Psoas muscle (tissue), 8 donors: ENCODE results near the gene IL11RA. TPM values are rescaled to one million over a fixed set of nuclear protein-coding genes. Genes with fewer than 3 reads are reported as not detected.

Source experiments
- ATAC-seq, 4 donors: fragments of 200-7000 bp; cut with Tn5 transposase; one replicate each; pipeline ENCODE4 v1.9.1; 2020; ENCODE audit warnings: moderate library complexity in 3 of 4, mild to moderate bottlenecking in 2 of 4
- DNase-seq, 2 donors: peaks; one replicate each; pipeline ENCODE4 v3.0.0-alpha.2; 2020
- H3K27ac ChIP-seq: fragments of 200-600 bp; one replicate; pipeline ENCODE4 v1.8.0; 2022
- H3K27me3 ChIP-seq, 3 donors: fragments of 200-600 bp in 1 of 3; one replicate each; pipeline versions ENCODE4 v1.6.1 to v1.8.0; 2013 to 2022; ENCODE audit warnings: low read length in 2 of 3, mild to moderate bottlenecking in 2 of 3, moderate library complexity in 1 of 3; ENCODE audit not compliant: insufficient read depth in 3 of 3
- H3K36me3 ChIP-seq, 2 donors: fragments of 200-600 bp in 1 of 2; one replicate each; pipeline versions ENCODE4 v1.6.1 to v1.8.0; 2013 to 2022; ENCODE audit warnings: low read depth in 1 of 2, mild to moderate bottlenecking in 1 of 2, moderate library complexity in 1 of 2; ENCODE audit not compliant: insufficient read depth in 1 of 2
- H3K4me1 ChIP-seq: fragments of 200-600 bp; one replicate; pipeline ENCODE4 v1.8.0; 2022
- H3K4me3 ChIP-seq: fragments of 200-600 bp; one replicate; pipeline ENCODE4 v1.8.0; 2022; ENCODE audit warnings: mild to moderate bottlenecking
- H3K9me3 ChIP-seq: fragments of 200-600 bp; one replicate; pipeline ENCODE4 v1.8.0; 2022
- whole genome bisulfite sequencing, 3 donors: extraction: QIAGEN DNeasy Blood & Tissue Kit; methylation state at CpG; one replicate each; pipeline versions ENCODE4 v1.1.6 to v1.1.7; 2013; 5-methylcytosine and 5-hydroxymethylcytosine counted together
- intact Hi-C, 2 donors: fragments of 100-400 bp; cut with DNase I; formaldehyde crosslinking; loops; one replicate each; pipeline versions ENCODE4 v1.11.0 to v1.14.2; 2022
- polyA plus RNA-seq, 3 donors: library from polyadenylated mRNA; stranded (reverse); fragments of 200-250 nt; gene quantifications; one replicate each; pipeline ENCODE4 v1.2.3, GENCODE V29; 2013
- total RNA-seq, 4 donors: library from RNA; stranded (reverse); fragmentation: NEBNext Ultra II Directional in 2 of 4; extraction: Animal tissue kit (Norgen Biotek cat#: 25700) in 2 of 4; gene quantifications; one replicate each; pipeline versions ENCODE4 v1.2.1 to v1.2.4, GENCODE V29; 2021 to 2023
- TF ChIP-seq, protein P1 (sequence below): fragments of 200-600 bp; IDR thresholded peaks from one replicate; pipeline ENCODE4 v1.8.0; 2022; ENCODE audit warnings: antibody characterized with exemption
- donor health status: healthy with polysubstance abuse.
- donor health status: DM: no; HTN: no; CAD: no; lungs with moderate emphysema.
- donor health status: Bipolar disorder and iron deficiency.
- donor health status: healthy.
- donor health status: DM: yes; HTN: yes; CAD: no.
- donor health status: DM: no; HTN: no; CAD: no.
- donor health status: DM: no; HTN: no; CAD: no.
- donor health status: DM: yes; HTN: yes; CAD: no.

Gene IL11RA
- total and polyA plus RNA-seq, 7 donors, result 7.7 to 20.1 (median 12.3) TPM

DNA sequence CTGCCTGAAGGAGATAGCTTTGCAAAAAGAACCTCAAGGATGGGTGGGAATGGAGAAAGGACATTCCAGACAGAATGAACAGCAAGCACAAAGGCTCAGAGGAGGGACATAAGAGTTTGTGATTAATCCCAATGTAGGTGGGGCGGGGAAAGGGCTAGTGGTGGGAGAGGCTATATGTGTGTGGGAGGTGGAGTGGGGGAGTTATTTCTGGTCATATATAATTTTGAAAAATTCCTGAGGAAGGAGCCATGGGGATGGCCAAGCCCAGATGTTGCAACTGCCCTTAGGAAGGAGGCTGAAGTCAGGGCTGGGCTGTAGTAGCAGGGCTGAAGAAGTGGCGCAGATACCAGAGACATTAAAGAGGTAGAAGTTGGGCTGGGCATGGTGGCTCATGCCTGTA, 23.9 kb downstream of the IL11RA start:
- TF ChIP-seq, protein P1, sequence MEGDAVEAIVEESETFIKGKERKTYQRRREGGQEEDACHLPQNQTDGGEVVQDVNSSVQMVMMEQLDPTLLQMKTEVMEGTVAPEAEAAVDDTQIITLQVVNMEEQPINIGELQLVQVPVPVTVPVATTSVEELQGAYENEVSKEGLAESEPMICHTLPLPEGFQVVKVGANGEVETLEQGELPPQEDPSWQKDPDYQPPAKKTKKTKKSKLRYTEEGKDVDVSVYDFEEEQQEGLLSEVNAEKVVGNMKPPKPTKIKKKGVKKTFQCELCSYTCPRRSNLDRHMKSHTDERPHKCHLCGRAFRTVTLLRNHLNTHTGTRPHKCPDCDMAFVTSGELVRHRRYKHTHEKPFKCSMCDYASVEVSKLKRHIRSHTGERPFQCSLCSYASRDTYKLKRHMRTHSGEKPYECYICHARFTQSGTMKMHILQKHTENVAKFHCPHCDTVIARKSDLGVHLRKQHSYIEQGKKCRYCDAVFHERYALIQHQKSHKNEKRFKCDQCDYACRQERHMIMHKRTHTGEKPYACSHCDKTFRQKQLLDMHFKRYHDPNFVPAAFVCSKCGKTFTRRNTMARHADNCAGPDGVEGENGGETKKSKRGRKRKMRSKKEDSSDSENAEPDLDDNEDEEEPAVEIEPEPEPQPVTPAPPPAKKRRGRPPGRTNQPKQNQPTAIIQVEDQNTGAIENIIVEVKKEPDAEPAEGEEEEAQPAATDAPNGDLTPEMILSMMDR, result no peak
- Histone ChIP-seq H3K27me3 (no peaks in the 10 kb centered on the region), H3K4me3 (no peak overlapping the region), H3K9me3 (no peaks in the 10 kb centered on the region), H3K4me1 (peaks cover 7% of the 10 kb centered on the region), H3K27ac (no peak overlapping the region), H3K36me3 (no peaks in the 10 kb centered on the region)
- DNase-seq (no peak), ATAC-seq (no peak)
- intact Hi-C loops, result no loop called here
- 96 to 100% (median 97%) methylated on average over 2 of the region's 2 CpGs for WGBS, 3 donors

DNA sequence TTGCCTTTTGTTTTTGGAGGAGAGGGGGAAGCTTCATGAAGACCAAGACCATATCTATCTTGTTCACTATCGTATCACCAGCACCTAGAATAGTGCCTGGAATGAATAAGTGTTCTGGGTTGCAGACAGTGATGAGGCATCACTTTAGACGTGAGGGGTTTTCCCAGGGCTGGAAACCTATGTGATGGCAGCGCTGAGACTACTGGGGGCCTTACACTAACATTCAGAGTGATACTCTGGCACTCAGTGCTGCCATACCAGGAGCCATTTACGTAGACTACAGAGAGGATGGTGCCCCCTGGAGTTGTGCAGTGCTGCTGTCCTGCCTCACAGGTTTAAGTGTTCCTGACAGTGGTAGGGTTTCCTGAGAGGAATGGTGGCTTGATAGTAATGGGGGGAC, 32.2 kb downstream of the IL11RA start:
- Histone ChIP-seq H3K4me1 (no peaks in the 10 kb centered on the region), H3K36me3 (no peaks in the 10 kb centered on the region), H3K4me3 (no peak overlapping the region), H3K27me3 (no peaks in the 10 kb centered on the region), H3K9me3 (no peaks in the 10 kb centered on the region), H3K27ac (no peak overlapping the region)
- intact Hi-C loops, result no loop called here
- ATAC-seq, result no peak
- no peak for DNase-seq
- TF ChIP-seq, protein P1, result no peak
- 88 to 95% (median 89%) methylated on average over 4 of the region's 4 CpGs for WGBS, 3 donors

DNA sequence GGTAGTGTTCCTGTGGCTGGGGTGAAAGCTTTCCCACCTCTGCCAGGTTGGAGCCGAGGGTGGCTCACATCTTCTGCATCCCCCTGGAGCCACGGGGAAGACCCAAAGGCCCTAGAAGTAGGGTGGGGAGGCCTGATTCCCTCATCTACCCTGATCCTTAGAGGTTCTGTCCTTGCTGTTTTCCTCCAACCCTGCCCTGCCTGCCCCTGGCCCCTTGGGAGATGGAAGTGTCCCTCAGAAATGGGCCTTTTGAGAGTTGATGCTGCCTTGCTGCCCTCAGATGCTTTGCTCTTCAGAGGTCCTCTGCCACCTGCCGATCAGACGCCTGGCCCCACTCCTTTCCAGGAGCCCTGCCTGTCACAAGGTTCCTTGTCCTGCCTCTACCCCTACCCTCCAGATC, 32.8 kb downstream of the IL11RA start:
- no peaks in the 10 kb centered on the region for H3K9me3 ChIP-seq
- DNase-seq, result no peak
- TF ChIP-seq, protein P1, result no peak
- no peaks in the 10 kb centered on the region for H3K36me3 ChIP-seq
- no peak overlapping the region for H3K27ac ChIP-seq
- no peaks in the 10 kb centered on the region for H3K4me1 ChIP-seq
- intact Hi-C loops, result no loop called here
- 91 to 96% (median 94%) methylated on average over 4 of the region's 4 CpGs for WGBS, 3 donors
- no peak for ATAC-seq
- H3K27me3 ChIP-seq, result no peaks in the 10 kb centered on the region
- no peak overlapping the region for H3K4me3 ChIP-seq

DNA sequence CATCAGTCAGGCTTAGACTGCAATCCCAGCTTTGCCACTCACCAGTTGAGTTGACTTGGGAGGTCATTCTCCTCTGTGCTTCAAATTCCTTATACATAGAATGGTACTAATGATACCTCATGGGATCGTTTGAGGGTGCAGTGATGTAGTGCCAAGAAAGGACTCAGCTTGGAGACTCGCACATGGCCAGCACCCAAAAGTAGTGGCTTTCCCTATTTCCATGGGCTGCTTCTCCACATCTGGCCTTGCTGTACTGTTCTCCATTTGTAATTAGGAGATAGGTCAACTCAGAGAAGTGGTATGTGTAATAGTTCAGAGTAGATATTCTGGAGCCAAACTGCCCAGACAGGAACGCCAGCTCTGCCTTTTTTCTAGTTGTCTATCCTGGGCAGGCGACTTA, 33.6 kb downstream of the IL11RA start:
- H3K4me3 ChIP-seq, result no peak overlapping the region
- intact Hi-C loops, result no loop called here
- 59 to 80% (median 63%) methylated on average over 4 of the region's 4 CpGs for WGBS, 3 donors
- H3K4me1 ChIP-seq, result no peaks in the 10 kb centered on the region
- ATAC-seq (no peak), DNase-seq (no peak)
- no peaks in the 10 kb centered on the region for H3K36me3 ChIP-seq
- no peak overlapping the region for H3K27ac ChIP-seq
- no peaks in the 10 kb centered on the region for H3K27me3 ChIP-seq
- H3K9me3 ChIP-seq, result no peaks in the 10 kb centered on the region
- TF ChIP-seq, protein P1, result no peak

DNA sequence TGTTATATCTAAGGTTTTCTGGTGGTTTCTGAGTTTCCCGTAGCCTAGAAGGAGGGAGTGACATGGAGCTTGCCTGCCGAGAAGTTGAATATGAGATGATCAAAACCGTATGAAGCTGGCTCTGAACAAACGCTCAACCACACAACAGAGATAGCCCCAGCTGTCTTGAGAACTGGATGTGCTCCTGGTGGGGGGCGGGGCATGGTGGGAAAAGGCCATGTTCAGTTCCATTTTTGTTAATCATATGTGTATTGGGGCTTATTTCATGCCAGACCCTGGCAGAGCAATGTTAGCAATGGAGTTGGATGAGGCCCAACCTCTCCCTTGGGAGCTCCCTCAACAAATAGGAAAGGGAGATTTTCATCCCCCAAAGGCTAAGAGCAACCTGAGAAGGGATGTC, 34.2 kb downstream of the IL11RA start:
- Histone ChIP-seq H3K27me3 (no peaks in the 10 kb centered on the region), H3K4me1 (no peaks in the 10 kb centered on the region), H3K36me3 (no peaks in the 10 kb centered on the region), H3K27ac (no peak overlapping the region), H3K9me3 (no peaks in the 10 kb centered on the region), H3K4me3 (no peak overlapping the region)
- peak; percentile 22 to 57 for DNase-seq
- WGBS, 3 donors, result 50 to 78% (median 63%) methylated on average over 5 of the region's 5 CpGs
- intact Hi-C loops, result no loop called here
- TF ChIP-seq, protein P1, result no peak
- peak in 1 of 4 donors; percentile 53 for ATAC-seq
